Tibial nerve (tissue), 4 donors: Measurements from ENCODE around the gene DHRS1.

Experiments used
- EP300 ChIP-seq, 2 donors: sonication (generic); formaldehyde crosslinking; IDR thresholded peaks; one replicate each; pipeline ENCODE4 v1.6.1; 2017; ENCODE audit warnings: antibody characterized with exemption in 2 of 2, mild to moderate bottlenecking in 1 of 2
- POLR2A ChIP-seq, 2 donors: fragments of 450-650 bp; IDR thresholded peaks; one replicate each; pipeline ENCODE4 v1.6.1; 2017; ENCODE audit warnings: antibody characterized with exemption in 2 of 2, mild to moderate bottlenecking in 2 of 2, moderate library complexity in 2 of 2
- TF ChIP-seq, protein P1 (sequence below), 5 experiments: fragments of 200-600 bp in 3 of 5; fragments of 450-650 bp in 2 of 5; sonication (generic) in 3 of 5; IDR thresholded peaks; one replicate each; pipeline ENCODE4 v1.5.1; 2016 to 2019; ENCODE audit warnings: antibody characterized with exemption in 5 of 5, mild to moderate bottlenecking in 3 of 5, moderate library complexity in 2 of 5

DNA sequence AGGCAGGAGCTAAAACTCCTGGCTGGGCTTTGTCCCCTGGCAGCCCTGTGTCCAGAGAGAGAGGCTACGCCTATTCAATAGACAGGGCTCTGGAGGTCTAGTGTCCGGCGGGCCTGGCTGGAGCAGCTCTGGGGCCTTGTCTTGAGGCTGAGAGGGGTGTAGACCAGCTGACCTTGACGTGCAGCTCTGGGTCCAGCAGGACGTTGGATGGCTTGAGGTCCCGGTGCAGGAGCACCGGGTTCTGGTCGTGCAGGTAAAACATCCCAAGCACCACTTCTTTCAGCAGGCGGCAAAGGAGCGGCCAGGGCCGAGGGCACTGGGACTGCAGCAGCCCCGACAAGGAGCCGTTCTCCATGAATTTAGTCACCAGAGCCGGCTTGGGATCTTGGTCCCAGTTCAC, 39.3 kb upstream of the DHRS1 start:
- TF ChIP-seq, protein P1, sequence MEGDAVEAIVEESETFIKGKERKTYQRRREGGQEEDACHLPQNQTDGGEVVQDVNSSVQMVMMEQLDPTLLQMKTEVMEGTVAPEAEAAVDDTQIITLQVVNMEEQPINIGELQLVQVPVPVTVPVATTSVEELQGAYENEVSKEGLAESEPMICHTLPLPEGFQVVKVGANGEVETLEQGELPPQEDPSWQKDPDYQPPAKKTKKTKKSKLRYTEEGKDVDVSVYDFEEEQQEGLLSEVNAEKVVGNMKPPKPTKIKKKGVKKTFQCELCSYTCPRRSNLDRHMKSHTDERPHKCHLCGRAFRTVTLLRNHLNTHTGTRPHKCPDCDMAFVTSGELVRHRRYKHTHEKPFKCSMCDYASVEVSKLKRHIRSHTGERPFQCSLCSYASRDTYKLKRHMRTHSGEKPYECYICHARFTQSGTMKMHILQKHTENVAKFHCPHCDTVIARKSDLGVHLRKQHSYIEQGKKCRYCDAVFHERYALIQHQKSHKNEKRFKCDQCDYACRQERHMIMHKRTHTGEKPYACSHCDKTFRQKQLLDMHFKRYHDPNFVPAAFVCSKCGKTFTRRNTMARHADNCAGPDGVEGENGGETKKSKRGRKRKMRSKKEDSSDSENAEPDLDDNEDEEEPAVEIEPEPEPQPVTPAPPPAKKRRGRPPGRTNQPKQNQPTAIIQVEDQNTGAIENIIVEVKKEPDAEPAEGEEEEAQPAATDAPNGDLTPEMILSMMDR (IDR thresholded peaks at IDR 0.05), result no peak
- TF ChIP-seq POLR2A (IDR thresholded peaks at IDR 0.05) (no peak), EP300 (IDR thresholded peaks at IDR 0.05) (no peak)
